HepG2 (cell line): Measurements from ENCODE around the gene CBX2. TPM values are rescaled to one million over a fixed set of nuclear protein-coding genes. Genes with fewer than 3 reads are reported as not detected.
A peak's percentile ranks its signal among the peaks of the same experiment; 100 is the strongest.

Experiments
- KLF15 ChIP-seq: sonication (generic); formaldehyde crosslinking; IDR thresholded peaks from 2 replicates; pipeline ENCODE4 v1.8.1; 2023; ENCODE audit warnings: borderline replicate concordance, mild to moderate bottlenecking, inconsistent platforms, missing genetic modification reagents, mixed read lengths
- MBD4 ChIP-seq: IDR thresholded peaks from 2 replicates; pipeline ENCODE4 v1.6.1; 2012; ENCODE audit warnings: low read length, inconsistent platforms, borderline replicate concordance
- NR3C1 ChIP-seq: sonication (generic); formaldehyde crosslinking; IDR thresholded peaks from 2 replicates; pipeline ENCODE4 v1.4.0; 2020; ENCODE audit warnings: missing genetic modification reagents
- SIN3A ChIP-seq: IDR thresholded peaks from 2 replicates; pipeline ENCODE4 v1.6.1; 2011; ENCODE audit warnings: low read depth, mild to moderate bottlenecking, control low read depth, low read length, borderline replicate concordance
- SIX1 ChIP-seq: sonication (generic); formaldehyde crosslinking; IDR thresholded peaks from 2 replicates; pipeline ENCODE4 v1.4.0; 2020; ENCODE audit warnings: missing genetic modification reagents, borderline replicate concordance
- U2AF1 ChIP-seq: fragments of 200-400 bp; formaldehyde crosslinking; optimal IDR thresholded peaks from 2 replicates; pipeline ENCODE3; 2017; ENCODE audit warnings: mild to moderate bottlenecking, low read depth, low read length
- ZFP36 ChIP-seq: fragments of 150-350 bp; IDR thresholded peaks from 2 replicates; pipeline ENCODE4 v1.6.1; 2018; ENCODE audit warnings: borderline replicate concordance, low read length, low read depth; ENCODE audit not compliant: partially characterized antibody
- ZKSCAN1 ChIP-seq: fragments of 150-350 bp; IDR thresholded peaks from 2 replicates; pipeline ENCODE4 v1.6.1; 2014; ENCODE audit warnings: low read length
- ZNF10 ChIP-seq: sonication (generic); formaldehyde crosslinking; IDR thresholded peaks from 2 replicates; pipeline ENCODE4 v1.4.0; 2020; ENCODE audit warnings: mild to moderate bottlenecking, low read depth, missing genetic modification reagents, borderline replicate concordance
- ZNF460 ChIP-seq: sonication (generic); formaldehyde crosslinking; IDR thresholded peaks from 2 replicates; pipeline ENCODE4 v1.5.1; 2020; ENCODE audit warnings: missing genetic modification reagents, mild to moderate bottlenecking, borderline replicate concordance
- ZNF501 ChIP-seq: sonication (generic); formaldehyde crosslinking; IDR thresholded peaks from 2 replicates; pipeline ENCODE4 v1.5.1; 2020; ENCODE audit warnings: mild to moderate bottlenecking, moderate library complexity, missing genetic modification reagents
- polyA plus RNA-seq, 8 experiments: library from polyadenylated mRNA; depleted of rRNA in 3 of 8; stranded (reverse) in 7 of 8; unstranded in 1 of 8; fragments of >200 nt; fragmentation: Illumina TruSeq in 4 of 8; extraction: Trizol in 4 of 8; gene quantifications; 2 replicates each; pipeline versions ENCODE4 v1.2.1 to v1.2.3, GENCODE V29; 2011 to 2016; ENCODE audit warnings: low read depth in 4 of 8, missing spikeins in 1 of 8, mixed read lengths in 1 of 8; ENCODE audit not compliant: insufficient read depth in 1 of 8
- total RNA-seq, 5 experiments: library from RNA; depleted of rRNA; stranded (reverse); fragments of >200 nt; fragmentation: Illumina TruSeq; extraction: Trizol; gene quantifications; 2 replicates each; pipeline ENCODE4 v1.2.3, GENCODE V29; 2016; ENCODE audit warnings: low read depth in 1 of 5
- TF ChIP-seq, protein P1 (sequence below): sonication (generic); formaldehyde crosslinking; IDR thresholded peaks from 2 replicates; pipeline ENCODE4 v1.4.0; 2020; ENCODE audit warnings: missing genetic modification reagents
- TF ChIP-seq, protein P2 (sequence below): sonication (generic); formaldehyde crosslinking; IDR thresholded peaks from 2 replicates; pipeline ENCODE4 v1.4.0; 2020; ENCODE audit warnings: mild to moderate bottlenecking, missing genetic modification reagents
- TF ChIP-seq, protein P3 (sequence below): sonication (generic); formaldehyde crosslinking; IDR thresholded peaks from 2 replicates; pipeline ENCODE4 v1.8.0; 2022; ENCODE audit warnings: mild to moderate bottlenecking, missing genetic modification reagents; ENCODE audit not compliant: insufficient replicate concordance
- TF ChIP-seq, protein P4 (sequence below): sonication (generic); formaldehyde crosslinking; IDR thresholded peaks from 2 replicates; pipeline ENCODE4 v1.4.0; 2020; ENCODE audit warnings: missing genetic modification reagents; ENCODE audit errors: not compliant biosample characterization
- TF ChIP-seq, protein P5 (sequence below): sonication (generic); formaldehyde crosslinking; IDR thresholded peaks from 2 replicates; pipeline ENCODE4 v1.4.0; 2020; ENCODE audit warnings: missing genetic modification reagents, borderline replicate concordance
- TF ChIP-seq, protein P6 (sequence below): sonication (generic); formaldehyde crosslinking; IDR thresholded peaks from 2 replicates; pipeline ENCODE4 v1.4.0; 2020; ENCODE audit warnings: missing genetic modification reagents, borderline replicate concordance
- TF ChIP-seq, protein P7 (sequence below): sonication (generic); formaldehyde crosslinking; IDR thresholded peaks from 2 replicates; pipeline ENCODE4 v1.8.0; 2022; ENCODE audit warnings: mild to moderate bottlenecking, missing genetic modification reagents, moderate library complexity

CBX2 gene
- total and polyA plus RNA-seq, 2 of the 13 experiments (the other 11 are each of a cell fraction or from before 2014, with no cell fraction given) = 14.5 to 31.1 TPM

DNA sequence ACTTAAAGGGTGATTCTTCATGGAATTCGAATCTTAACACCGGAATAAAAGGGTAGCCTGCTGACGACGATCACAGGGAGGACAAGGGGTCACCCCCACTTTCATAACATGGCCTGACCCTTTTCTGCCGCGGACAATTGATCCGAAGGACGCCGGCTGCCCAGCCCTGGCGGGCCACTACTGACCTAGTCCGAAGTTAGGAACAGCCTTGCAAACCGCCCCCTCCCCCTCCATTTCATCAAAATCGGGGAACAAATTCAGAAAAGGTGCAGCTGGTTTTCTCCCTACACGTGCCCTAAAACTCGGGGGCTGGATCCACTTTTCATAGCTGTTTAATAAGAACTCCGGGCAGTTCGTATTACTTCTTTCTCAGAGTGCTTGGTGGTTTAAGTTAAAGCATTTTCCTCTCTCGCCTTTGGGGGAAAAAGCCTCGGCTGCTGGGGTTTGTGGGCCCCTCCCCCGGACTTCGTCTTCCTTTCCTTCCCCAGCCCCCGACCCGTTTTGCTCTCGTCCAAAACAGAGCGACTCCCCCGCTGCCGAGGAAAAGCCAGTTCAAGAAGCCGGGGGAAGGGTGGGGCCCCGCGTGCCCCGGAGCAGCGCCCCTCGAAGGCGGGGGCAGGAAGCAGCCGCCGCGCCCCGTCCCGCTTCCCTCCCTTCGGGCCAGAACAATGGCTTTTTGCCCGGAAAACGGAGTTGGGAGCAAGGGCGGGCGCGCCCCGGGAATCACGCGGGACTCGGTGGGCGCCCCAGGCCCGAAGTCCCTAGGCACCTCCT lies 641 bp upstream of the CBX2 start (continued):
- TF ChIP-seq, protein P1, sequence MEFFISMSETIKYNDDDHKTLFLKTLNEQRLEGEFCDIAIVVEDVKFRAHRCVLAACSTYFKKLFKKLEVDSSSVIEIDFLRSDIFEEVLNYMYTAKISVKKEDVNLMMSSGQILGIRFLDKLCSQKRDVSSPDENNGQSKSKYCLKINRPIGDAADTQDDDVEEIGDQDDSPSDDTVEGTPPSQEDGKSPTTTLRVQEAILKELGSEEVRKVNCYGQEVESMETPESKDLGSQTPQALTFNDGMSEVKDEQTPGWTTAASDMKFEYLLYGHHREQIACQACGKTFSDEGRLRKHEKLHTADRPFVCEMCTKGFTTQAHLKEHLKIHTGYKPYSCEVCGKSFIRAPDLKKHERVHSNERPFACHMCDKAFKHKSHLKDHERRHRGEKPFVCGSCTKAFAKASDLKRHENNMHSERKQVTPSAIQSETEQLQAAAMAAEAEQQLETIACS (CRISPR knock-in tag) = peak; percentile 36; the same call in 1 of the 2 replicates
- TF ChIP-seq ZNF460 (CRISPR knock-in tag) = no peak
- no peak for TF ChIP-seq U2AF1
- TF ChIP-seq ZNF501 (CRISPR knock-in tag) = peak; percentile 82
- TF ChIP-seq ZKSCAN1 = no peak
- TF ChIP-seq, protein P2, sequence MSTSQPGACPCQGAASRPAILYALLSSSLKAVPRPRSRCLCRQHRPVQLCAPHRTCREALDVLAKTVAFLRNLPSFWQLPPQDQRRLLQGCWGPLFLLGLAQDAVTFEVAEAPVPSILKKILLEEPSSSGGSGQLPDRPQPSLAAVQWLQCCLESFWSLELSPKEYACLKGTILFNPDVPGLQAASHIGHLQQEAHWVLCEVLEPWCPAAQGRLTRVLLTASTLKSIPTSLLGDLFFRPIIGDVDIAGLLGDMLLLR = no peak
- TF ChIP-seq, protein P3, sequence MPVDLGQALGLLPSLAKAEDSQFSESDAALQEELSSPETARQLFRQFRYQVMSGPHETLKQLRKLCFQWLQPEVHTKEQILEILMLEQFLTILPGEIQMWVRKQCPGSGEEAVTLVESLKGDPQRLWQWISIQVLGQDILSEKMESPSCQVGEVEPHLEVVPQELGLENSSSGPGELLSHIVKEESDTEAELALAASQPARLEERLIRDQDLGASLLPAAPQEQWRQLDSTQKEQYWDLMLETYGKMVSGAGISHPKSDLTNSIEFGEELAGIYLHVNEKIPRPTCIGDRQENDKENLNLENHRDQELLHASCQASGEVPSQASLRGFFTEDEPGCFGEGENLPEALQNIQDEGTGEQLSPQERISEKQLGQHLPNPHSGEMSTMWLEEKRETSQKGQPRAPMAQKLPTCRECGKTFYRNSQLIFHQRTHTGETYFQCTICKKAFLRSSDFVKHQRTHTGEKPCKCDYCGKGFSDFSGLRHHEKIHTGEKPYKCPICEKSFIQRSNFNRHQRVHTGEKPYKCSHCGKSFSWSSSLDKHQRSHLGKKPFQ (CRISPR knock-in tag) = peak; percentile 19
- TF ChIP-seq, protein P4, sequence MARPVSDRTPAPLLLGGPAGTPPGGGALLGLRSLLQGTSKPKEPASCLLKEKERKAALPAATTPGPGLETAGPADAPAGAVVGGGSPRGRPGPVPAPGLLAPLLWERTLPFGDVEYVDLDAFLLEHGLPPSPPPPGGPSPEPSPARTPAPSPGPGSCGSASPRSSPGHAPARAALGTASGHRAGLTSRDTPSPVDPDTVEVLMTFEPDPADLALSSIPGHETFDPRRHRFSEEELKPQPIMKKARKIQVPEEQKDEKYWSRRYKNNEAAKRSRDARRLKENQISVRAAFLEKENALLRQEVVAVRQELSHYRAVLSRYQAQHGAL (CRISPR knock-in tag) = no peak
- TF ChIP-seq, protein P5, sequence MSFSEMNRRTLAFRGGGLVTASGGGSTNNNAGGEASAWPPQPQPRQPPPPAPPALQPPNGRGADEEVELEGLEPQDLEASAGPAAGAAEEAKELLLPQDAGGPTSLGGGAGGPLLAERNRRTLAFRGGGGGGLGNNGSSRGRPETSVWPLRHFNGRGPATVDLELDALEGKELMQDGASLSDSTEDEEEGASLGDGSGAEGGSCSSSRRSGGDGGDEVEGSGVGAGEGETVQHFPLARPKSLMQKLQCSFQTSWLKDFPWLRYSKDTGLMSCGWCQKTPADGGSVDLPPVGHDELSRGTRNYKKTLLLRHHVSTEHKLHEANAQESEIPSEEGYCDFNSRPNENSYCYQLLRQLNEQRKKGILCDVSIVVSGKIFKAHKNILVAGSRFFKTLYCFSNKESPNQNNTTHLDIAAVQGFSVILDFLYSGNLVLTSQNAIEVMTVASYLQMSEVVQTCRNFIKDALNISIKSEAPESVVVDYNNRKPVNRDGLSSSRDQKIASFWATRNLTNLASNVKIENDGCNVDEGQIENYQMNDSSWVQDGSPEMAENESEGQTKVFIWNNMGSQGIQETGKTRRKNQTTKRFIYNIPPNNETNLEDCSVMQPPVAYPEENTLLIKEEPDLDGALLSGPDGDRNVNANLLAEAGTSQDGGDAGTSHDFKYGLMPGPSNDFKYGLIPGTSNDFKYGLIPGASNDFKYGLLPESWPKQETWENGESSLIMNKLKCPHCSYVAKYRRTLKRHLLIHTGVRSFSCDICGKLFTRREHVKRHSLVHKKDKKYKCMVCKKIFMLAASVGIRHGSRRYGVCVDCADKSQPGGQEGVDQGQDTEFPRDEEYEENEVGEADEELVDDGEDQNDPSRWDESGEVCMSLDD = 0 out of 2 replicates have a peak, but pooled peaks have one; percentile 51
- TF ChIP-seq, protein P6, sequence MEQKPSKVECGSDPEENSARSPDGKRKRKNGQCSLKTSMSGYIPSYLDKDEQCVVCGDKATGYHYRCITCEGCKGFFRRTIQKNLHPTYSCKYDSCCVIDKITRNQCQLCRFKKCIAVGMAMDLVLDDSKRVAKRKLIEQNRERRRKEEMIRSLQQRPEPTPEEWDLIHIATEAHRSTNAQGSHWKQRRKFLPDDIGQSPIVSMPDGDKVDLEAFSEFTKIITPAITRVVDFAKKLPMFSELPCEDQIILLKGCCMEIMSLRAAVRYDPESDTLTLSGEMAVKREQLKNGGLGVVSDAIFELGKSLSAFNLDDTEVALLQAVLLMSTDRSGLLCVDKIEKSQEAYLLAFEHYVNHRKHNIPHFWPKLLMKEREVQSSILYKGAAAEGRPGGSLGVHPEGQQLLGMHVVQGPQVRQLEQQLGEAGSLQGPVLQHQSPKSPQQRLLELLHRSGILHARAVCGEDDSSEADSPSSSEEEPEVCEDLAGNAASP (CRISPR knock-in tag) = no peak
- TF ChIP-seq SIX1 (CRISPR knock-in tag) = no peak
- TF ChIP-seq KLF15 = no peak
- TF ChIP-seq NR3C1 (CRISPR knock-in tag) = no peak
- no peak for TF ChIP-seq ZNF10 (CRISPR knock-in tag)
- no peak for TF ChIP-seq ZFP36
- TF ChIP-seq, protein P7, sequence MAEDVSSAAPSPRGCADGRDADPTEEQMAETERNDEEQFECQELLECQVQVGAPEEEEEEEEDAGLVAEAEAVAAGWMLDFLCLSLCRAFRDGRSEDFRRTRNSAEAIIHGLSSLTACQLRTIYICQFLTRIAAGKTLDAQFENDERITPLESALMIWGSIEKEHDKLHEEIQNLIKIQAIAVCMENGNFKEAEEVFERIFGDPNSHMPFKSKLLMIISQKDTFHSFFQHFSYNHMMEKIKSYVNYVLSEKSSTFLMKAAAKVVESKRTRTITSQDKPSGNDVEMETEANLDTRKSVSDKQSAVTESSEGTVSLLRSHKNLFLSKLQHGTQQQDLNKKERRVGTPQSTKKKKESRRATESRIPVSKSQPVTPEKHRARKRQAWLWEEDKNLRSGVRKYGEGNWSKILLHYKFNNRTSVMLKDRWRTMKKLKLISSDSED (CRISPR knock-in tag) = no peak
- no peak for TF ChIP-seq MBD4
- TF ChIP-seq SIN3A = peak; percentile 53; the same call in 1 of the 2 replicates
